WTC11 (cell line): ENCODE results near the gene SGPP2.

Source experiments
- CTCF ChIP-seq: fragments of 200-600 bp; IDR thresholded peaks from 2 replicates; pipeline ENCODE4 v1.8.0; 2022; ENCODE audit warnings: antibody characterized with exemption
- GRHL2 ChIP-seq: fragments of 250-450 bp; sonication (Bioruptor Pico); IDR thresholded peaks from 2 replicates; pipeline ENCODE4 v1.8.0; 2022; ENCODE audit warnings: mild to moderate bottlenecking, moderate library complexity; ENCODE audit not compliant: insufficient replicate concordance, severe bottlenecking

GRCh38 chr2:222404151-222404905, 20.0 kb upstream of the SGPP2 start:
- TF ChIP-seq CTCF, result no peak
- TF ChIP-seq GRHL2 (CRISPR knock-in tag), result no peak
